HG02763 (cell line): ENCODE results near the gene NKD2.

ENCODE experiments used
- ATAC-seq: cut with Tn5 transposase; IDR thresholded peaks from one replicate; pipeline ENCODE4 v1.9.1; 2021; ENCODE audit warnings: mild to moderate bottlenecking, moderate library complexity; ENCODE audit not compliant: unreplicated experiment

NKD2 gene

GRCh38 chr5:1039706-1040260 lies 31.2 kb downstream of the NKD2 start:
- ATAC-seq = no peak

- no peak for ATAC-seq
Measured at GRCh38 chr5:1040571-1040970, 32.0 kb downstream of the NKD2 start.

- ATAC-seq = no peak
Measured at GRCh38 chr5:1041225-1042143, 32.9 kb downstream of the NKD2 start.

GRCh38 chr5:1042626-1043025 lies 34.0 kb downstream of the NKD2 start:
- no peak for ATAC-seq

GRCh38 chr5:1043327-1043726 lies 34.7 kb downstream of the NKD2 start:
- no peak for ATAC-seq

- ATAC-seq = no peak
Measured at GRCh38 chr5:1044117-1044516, 35.5 kb downstream of the NKD2 start.

GRCh38 chr5:1045960-1046560 lies 37.5 kb downstream of the NKD2 start:
- no peak for ATAC-seq

GRCh38 chr5:1047332-1047965 lies 38.8 kb downstream of the NKD2 start:
- no peak for ATAC-seq

- ATAC-seq = no peak
Measured at GRCh38 chr5:1048162-1048721, 39.6 kb downstream of the NKD2 start.

- ATAC-seq = no peak
Measured at GRCh38 chr5:1048861-1049838, 40.5 kb downstream of the NKD2 start.

GRCh38 chr5:1050423-1051365 lies 42.1 kb downstream of the NKD2 start:
- no peak for ATAC-seq

- ATAC-seq = no peak
Measured at GRCh38 chr5:1051366-1051720, 42.7 kb downstream of the NKD2 start.

GRCh38 chr5:1052076-1052475 lies 43.5 kb downstream of the NKD2 start:
- no peak for ATAC-seq

GRCh38 chr5:1052641-1053390 lies 44.2 kb downstream of the NKD2 start:
- ATAC-seq = no peak

- ATAC-seq = no peak
Measured at GRCh38 chr5:1053391-1054017, 44.9 kb downstream of the NKD2 start.

GRCh38 chr5:1054018-1054798 lies 45.6 kb downstream of the NKD2 start:
- ATAC-seq = no peak
